ENCODE data around the gene IQSEC1.

DNA sequence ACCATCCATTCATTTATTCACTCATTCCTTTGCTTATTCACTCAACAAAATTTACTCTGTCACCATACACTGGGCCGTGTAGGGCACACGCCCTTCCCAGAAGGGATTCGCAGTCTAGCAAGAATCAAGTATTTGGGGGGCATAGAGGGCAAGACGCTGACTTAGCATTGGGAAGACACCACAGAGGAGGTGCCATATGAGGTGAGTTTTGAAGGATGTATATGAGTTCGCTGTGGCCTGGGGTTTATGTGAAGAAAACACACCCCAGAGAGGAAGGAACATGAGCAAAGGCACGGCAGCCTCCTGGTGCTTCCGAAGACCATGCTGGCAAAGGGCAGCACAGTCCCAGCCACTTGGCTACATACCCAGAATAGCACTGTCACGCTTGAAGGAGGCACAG, 23.1 kb upstream of the IQSEC1 start:
- TF ChIP-seq POLR2A (IDR thresholded peaks at IDR 0.05; ENCODE audit: low read depth, low read length) (no peak), POLR2AphosphoS5 (IDR thresholded peaks at IDR 0.05; ENCODE audit: low read depth, low read length) (no peak), TAF1 (IDR thresholded peaks at IDR 0.05; ENCODE audit: borderline replicate concordance, low read depth, low read length) (no peak)

Measured in GM12892 (cell line).